ENCODE data around the gene ZBTB45.
"Not testable (repeated sequence)": the region's sequence is repeated elsewhere in the genome, so short reads cannot be mapped to it uniquely, and the experiment has no call there.

Gene ZBTB45

DNA sequence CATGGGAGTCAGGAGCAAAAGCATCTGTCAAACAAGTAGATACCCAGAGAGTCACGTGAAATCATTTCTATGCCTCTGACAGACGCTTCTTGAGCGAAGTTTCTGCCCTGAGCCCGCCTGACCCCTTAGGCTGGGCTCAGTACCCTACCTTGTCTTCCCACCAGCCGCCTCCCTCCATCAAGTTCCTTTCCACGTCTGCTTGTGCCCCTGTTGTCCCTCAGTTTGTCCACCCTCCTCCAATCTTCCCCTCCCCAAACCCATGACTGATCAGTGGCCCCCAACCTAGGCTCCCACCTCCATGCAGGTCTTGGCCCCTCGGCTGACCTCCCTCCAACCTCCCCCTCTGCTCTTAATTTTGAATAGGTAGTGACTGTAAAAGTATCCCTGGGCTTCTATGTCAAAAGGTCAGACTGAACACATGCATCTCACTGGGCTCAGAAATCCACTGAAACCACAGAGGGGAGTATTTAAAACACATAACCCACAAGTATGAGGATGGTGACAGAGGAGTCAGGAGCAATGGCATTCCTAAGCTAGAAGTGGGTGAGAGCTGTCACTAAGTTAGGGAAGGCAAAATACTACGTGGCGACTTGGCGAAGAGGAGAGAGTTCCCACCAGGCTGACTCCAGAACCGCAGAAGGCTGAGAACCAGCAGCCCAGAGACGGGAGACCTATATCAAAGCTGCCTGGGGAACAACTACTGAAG is 45.2 kb downstream of the ZBTB45 start:
- no peak for DNase-seq

DNA sequence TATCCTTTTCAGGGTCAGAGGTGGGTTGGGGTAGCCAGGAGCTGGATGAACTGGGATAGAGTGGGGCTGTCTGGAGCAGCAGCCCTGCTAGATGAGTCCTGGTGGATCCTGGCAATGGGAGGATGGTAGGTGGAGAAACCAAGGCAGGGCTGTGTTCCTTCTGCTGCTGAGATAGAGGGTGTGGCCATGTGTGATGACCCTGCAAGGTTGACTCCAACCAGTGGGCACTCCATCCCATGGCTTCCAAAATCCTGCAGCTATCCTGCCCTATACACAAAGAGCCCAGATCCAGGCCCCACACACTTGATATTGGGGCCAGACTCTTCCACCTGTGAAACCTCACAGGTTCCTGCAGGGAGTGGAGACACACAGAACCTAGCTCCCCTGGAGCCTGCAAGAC is 45.8 kb downstream of the ZBTB45 start:
- no peak for DNase-seq

DNA sequence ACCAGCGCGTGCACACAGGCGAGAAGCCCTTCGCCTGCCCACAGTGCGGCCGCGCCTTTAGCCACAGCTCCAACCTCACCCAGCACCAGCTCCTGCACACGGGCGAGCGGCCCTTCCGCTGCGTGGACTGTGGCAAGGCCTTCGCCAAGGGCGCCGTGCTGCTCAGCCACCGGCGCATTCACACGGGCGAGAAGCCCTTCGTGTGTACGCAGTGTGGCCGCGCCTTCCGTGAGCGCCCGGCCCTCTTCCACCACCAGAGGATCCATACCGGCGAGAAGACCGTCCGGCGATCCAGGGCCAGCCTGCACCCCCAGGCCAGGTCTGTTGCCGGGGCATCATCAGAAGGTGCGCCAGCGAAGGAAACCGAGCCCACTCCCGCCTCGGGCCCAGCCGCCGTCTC is 47.9 kb downstream of the ZBTB45 start:
- DNase-seq: no peak

DNA sequence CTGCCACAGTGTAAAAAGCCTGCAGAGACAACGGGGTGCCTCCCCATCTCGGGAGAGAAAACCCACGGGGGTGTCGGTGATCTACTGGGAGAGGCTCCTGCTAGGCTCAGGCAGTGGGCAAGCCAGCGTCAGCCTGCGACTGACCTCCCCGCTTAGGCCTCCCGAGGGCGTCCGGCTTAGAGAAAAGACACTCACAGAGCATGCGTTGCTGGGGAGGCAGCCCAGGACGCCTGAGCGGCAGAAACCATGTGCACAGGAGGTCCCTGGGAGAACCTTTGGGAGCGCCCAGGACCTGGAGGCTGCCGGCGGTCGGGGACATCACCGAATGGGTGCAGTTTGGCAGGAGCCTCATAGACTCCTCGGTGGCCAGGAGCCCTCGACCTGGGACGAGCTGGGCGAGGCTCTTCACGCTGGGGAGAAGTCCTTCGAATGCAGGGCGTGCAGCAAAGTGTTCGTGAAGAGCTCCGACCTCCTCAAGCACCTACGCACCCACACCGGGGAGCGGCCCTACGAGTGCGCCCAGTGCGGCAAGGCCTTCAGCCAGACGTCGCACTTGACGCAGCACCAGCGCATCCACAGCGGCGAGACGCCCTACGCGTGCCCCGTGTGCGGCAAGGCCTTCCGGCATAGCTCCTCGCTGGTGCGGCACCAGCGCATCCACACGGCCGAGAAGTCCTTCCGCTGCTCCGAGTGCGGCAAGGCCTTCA is 48.6 kb downstream of the ZBTB45 start:
- not testable (repeated sequence) for DNase-seq

- DNase-seq: no peak
These were observed 50.2 kb downstream of the ZBTB45 start for GRCh38 chr19:58469241-58470013.

DNA sequence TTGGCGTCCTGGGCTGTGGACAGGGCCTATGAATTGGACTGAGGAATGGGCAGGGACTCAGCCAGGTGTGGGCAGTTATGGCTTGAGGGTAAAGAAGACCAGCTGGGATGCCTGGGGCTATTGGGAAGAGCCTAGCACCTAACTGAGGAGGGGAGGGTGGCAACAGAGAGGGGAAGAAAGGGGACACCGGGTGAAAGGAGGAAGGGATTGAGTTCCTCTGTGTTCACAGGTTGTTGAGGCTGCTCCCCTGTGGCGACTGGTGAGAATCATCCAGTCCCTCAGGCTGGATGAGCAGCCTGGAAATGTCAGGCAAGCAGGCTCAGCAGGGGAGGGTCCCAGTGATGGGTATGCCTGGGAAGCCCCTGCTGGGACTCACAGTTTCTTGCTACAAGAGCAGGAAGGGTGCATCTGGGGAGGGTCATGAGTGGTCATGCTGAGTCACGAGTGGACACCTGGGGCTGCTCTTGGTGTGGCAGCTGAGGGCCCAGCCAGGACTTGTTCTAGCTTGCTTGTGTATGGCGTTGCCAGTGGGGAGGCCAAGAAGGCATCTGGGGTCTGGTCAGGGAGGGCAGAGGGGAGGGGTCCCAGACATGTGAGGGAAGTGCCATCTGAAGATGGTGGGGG is 51.3 kb downstream of the ZBTB45 start:
- DNase-seq: no peak

DNA sequence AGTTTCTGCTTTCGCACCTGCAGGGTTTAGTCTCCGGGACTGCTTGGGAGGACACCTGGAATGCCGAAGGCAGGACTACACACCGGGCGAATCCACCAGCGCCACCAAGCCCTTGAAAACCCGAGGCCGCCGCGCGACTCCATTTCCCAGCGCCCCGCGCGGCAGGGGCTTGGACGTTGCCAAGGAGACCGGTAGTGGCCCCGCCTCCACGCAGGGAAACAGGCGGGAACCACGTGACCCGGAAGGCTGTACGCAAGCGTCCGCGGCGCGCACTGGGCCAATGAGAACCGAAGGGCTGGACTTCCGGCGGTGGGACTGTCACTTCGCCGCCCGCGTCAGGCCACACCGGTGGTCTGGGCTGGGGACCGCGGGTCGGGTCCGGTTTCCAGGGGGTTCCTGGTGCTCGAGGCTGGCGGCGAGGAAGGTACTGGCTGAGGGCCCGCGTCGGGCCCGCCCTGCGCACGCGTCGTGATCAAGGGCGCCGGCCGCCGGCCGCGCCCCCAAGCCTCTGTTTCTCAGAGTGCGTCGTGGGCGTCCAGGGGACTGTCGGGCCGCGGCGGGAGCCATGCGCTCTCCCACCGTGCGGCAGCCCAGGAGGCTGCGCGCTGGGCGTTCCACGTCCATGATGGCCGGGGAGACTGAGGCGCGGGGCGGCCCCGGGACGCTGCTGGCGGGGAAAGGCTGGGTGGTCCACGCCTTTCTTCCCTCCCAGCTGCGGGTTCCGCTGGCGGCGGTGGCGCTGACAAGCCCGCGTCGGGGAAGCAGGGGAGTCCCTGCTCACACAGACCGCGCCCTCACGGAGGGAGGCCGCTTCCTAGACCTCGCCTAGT is 52.6 kb downstream of the ZBTB45 start, which contains the start of gene ZNF324:
ZNF324 (plus strand) TSS at position 321 of the 830 bp plus-strand sequence. CDS start 2,106 bp downstream, outside the sequence.
- DNase-seq: peak; percentile 91

DNA sequence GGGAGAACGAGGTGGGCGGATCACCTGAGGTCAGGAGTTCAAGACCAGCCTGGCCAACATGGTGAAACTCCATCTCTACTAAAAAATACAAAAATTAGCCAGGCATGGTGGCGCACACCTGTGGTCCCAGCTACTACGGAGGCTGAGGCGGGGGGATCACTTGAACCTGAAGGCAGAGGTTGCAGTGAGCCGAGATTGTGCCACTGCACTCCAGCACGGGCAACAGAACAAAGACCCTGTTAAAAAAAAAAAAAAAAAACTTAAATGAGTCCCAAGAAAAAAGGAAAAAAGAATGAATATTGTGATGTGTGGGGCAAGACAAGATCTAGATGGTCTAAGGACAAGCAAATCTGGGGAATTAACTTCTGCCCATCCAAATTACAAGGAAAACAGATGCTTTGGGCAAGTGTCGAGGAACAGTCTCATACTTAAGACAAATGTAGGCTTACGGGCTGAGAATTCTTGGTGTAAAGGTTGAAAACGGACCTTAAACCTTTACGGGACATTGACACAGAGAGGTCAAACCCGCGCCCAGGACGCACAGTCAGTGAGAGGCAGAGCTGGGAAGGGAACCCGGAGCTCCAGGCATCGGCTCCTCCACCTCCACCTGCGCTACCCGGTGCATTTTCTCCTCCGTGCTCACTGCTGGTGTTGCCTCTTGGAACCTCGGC is 53.4 kb downstream of the ZBTB45 start:
- DNase-seq: no peak

All from NCI-H526 treated with DMSO at 0.1 percent for 48 hours (cell line).